Activated naive CD4-positive, alpha-beta T cell treated with anti-CD3 and anti-CD28 coated beads, Interleukin-2, amount 50 U/mL, for 24 hours (primary cell): ENCODE measurements around the gene SETD3.

Source experiments
- H3K27ac Mint-ChIP-seq: one replicate; pipeline ENCODE4 v1.8.0; 2021; ENCODE audit warnings: mild to moderate bottlenecking, mixed read lengths
- H3K27me3 Mint-ChIP-seq: one replicate; pipeline ENCODE4 v1.8.0; 2021; ENCODE audit warnings: mixed read lengths
- H3K36me3 Mint-ChIP-seq: one replicate; pipeline ENCODE4 v1.8.0; 2021; ENCODE audit warnings: mixed read lengths
- H3K4me1 Mint-ChIP-seq: one replicate; pipeline ENCODE4 v1.8.0; 2021; ENCODE audit warnings: mixed read lengths
- H3K4me3 Mint-ChIP-seq: one replicate; pipeline ENCODE4 v1.8.0; 2021; ENCODE audit warnings: mild to moderate bottlenecking, mixed read lengths
- H3K9me3 Mint-ChIP-seq: one replicate; pipeline ENCODE4 v1.8.0; 2021; ENCODE audit warnings: mixed read lengths

Gene SETD3

DNA sequence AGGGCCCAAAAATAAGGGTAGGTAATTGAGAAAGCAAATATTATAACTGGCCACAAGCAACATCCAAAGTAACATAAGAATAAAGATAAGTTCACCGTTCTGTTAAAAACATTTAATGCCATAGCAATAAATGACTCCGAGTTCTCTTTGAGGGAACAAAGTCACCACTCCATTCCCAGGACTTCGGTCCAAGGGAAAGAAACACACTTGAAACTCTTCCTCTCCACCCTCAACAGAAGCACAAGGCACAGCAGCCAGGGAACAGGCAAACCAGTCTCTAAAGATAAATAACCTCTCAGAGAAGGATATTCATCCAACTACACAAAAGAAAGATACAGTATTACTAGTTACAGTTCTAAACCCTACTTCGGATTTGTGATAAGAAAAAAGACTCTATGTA is 2.5 kb downstream of the SETD3 start:
- Mint-ChIP-seq H3K36me3 (peaks cover 2% of the 10 kb centered on the region), H3K27ac (no peak overlapping the region)

GRCh38 chr14:99476864-99477263 is 3.8 kb downstream of the SETD3 start:
- Mint-ChIP-seq H3K4me3 (no peak overlapping the region), H3K27ac (no peak overlapping the region), H3K4me1 (peaks cover 56% of the 10 kb centered on the region), H3K36me3 (peaks cover 2% of the 10 kb centered on the region), H3K9me3 (no peaks in the 10 kb centered on the region), H3K27me3 (no peaks in the 10 kb centered on the region)

More for the DNA sequence above, 2.5 kb downstream of the SETD3 start:
- Mint-ChIP-seq H3K4me3 (peak overlapping the region; percentile 94), H3K27me3 (no peaks in the 10 kb centered on the region), H3K9me3 (no peaks in the 10 kb centered on the region), H3K4me1 (peaks cover 60% of the 10 kb centered on the region)

- Mint-ChIP-seq H3K27me3 (no peaks in the 10 kb centered on the region), H3K36me3 (peaks cover 2% of the 10 kb centered on the region), H3K27ac (no peak overlapping the region), H3K4me3 (no peak overlapping the region), H3K9me3 (no peaks in the 10 kb centered on the region), H3K4me1 (peaks cover 63% of the 10 kb centered on the region)
Observed at GRCh38 chr14:99475660-99476059, 5.0 kb downstream of the SETD3 start.

GRCh38 chr14:99475179-99475578 is 5.5 kb downstream of the SETD3 start:
- no peak overlapping the region for H3K4me3 Mint-ChIP-seq
- H3K27ac Mint-ChIP-seq = no peak overlapping the region
- H3K27me3 Mint-ChIP-seq = no peaks in the 10 kb centered on the region
- H3K9me3 Mint-ChIP-seq = no peaks in the 10 kb centered on the region
- peaks cover 2% of the 10 kb centered on the region for H3K36me3 Mint-ChIP-seq
- H3K4me1 Mint-ChIP-seq = peaks cover 68% of the 10 kb centered on the region

DNA sequence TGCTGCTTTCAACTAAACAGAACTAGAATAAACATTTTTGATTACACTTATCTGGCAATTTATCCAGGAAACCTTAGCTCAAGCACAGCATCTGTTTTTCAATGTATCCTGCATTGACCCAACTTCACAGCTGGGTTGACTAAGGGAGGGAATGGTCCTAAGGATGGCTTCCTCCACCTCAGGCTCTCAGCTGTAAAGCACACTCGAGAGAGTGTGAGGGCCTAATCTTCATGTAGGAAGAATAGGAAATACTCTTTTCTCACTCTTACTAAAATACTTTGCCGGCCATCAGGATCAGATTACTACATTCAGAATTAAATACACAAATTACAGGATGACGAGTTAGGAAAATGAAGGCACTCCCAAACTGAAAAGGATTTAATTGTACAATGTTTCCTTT is 7.2 kb downstream of the SETD3 start:
- H3K4me3 Mint-ChIP-seq = no peak overlapping the region
- no peaks in the 10 kb centered on the region for H3K27me3 Mint-ChIP-seq
- peaks cover 2% of the 10 kb centered on the region for H3K36me3 Mint-ChIP-seq
- peaks cover 74% of the 10 kb centered on the region for H3K4me1 Mint-ChIP-seq
- no peaks in the 10 kb centered on the region for H3K9me3 Mint-ChIP-seq
- H3K27ac Mint-ChIP-seq = no peak overlapping the region

- Mint-ChIP-seq H3K36me3 (no peaks in the 10 kb centered on the region), H3K4me1 (peaks cover 74% of the 10 kb centered on the region), H3K4me3 (no peak overlapping the region), H3K9me3 (no peaks in the 10 kb centered on the region), H3K27me3 (no peaks in the 10 kb centered on the region), H3K27ac (no peak overlapping the region)
Observed at GRCh38 chr14:99472937-99473336, 7.7 kb downstream of the SETD3 start.

- no peak overlapping the region for H3K27ac Mint-ChIP-seq
- no peaks in the 10 kb centered on the region for H3K27me3 Mint-ChIP-seq
- peaks cover 75% of the 10 kb centered on the region for H3K4me1 Mint-ChIP-seq
- no peaks in the 10 kb centered on the region for H3K9me3 Mint-ChIP-seq
- H3K36me3 Mint-ChIP-seq = no peaks in the 10 kb centered on the region
- no peak overlapping the region for H3K4me3 Mint-ChIP-seq
Observed at GRCh38 chr14:99471731-99472130, 8.9 kb downstream of the SETD3 start.

- no peak overlapping the region for H3K27ac Mint-ChIP-seq
Observed at GRCh38 chr14:99468836-99469592, 11.6 kb downstream of the SETD3 start.

GRCh38 chr14:99468081-99468480 is 12.6 kb downstream of the SETD3 start:
- H3K27me3 Mint-ChIP-seq = no peaks in the 10 kb centered on the region
- H3K27ac Mint-ChIP-seq = peak overlapping the region; percentile 31
- H3K36me3 Mint-ChIP-seq = peaks cover 10% of the 10 kb centered on the region
- H3K4me1 Mint-ChIP-seq = peaks cover 70% of the 10 kb centered on the region
- H3K4me3 Mint-ChIP-seq = no peak overlapping the region
- H3K9me3 Mint-ChIP-seq = no peaks in the 10 kb centered on the region

More at GRCh38 chr14:99468836-99469592, 11.6 kb downstream of the SETD3 start:
- no peaks in the 10 kb centered on the region for H3K27me3 Mint-ChIP-seq
- peaks cover 3% of the 10 kb centered on the region for H3K36me3 Mint-ChIP-seq
- H3K4me1 Mint-ChIP-seq = peaks cover 69% of the 10 kb centered on the region
- H3K4me3 Mint-ChIP-seq = no peak overlapping the region
- H3K9me3 Mint-ChIP-seq = no peaks in the 10 kb centered on the region

- H3K4me3 Mint-ChIP-seq = no peak overlapping the region
- H3K27me3 Mint-ChIP-seq = no peaks in the 10 kb centered on the region
- peaks cover 66% of the 10 kb centered on the region for H3K4me1 Mint-ChIP-seq
- H3K36me3 Mint-ChIP-seq = peaks cover 10% of the 10 kb centered on the region
- no peaks in the 10 kb centered on the region for H3K9me3 Mint-ChIP-seq
- no peak overlapping the region for H3K27ac Mint-ChIP-seq
Observed at GRCh38 chr14:99467336-99468078, 13.2 kb downstream of the SETD3 start.

GRCh38 chr14:99466758-99467157 is 13.9 kb downstream of the SETD3 start:
- Mint-ChIP-seq H3K4me3 (no peak overlapping the region), H3K36me3 (peaks cover 14% of the 10 kb centered on the region), H3K9me3 (no peaks in the 10 kb centered on the region), H3K27ac (no peak overlapping the region), H3K27me3 (no peaks in the 10 kb centered on the region), H3K4me1 (peaks cover 69% of the 10 kb centered on the region)

GRCh38 chr14:99465288-99465687 is 15.4 kb downstream of the SETD3 start:
- Mint-ChIP-seq H3K4me3 (no peak overlapping the region), H3K4me1 (peaks cover 58% of the 10 kb centered on the region), H3K36me3 (peaks cover 18% of the 10 kb centered on the region), H3K9me3 (no peaks in the 10 kb centered on the region), H3K27me3 (no peaks in the 10 kb centered on the region), H3K27ac (no peak overlapping the region)

DNA sequence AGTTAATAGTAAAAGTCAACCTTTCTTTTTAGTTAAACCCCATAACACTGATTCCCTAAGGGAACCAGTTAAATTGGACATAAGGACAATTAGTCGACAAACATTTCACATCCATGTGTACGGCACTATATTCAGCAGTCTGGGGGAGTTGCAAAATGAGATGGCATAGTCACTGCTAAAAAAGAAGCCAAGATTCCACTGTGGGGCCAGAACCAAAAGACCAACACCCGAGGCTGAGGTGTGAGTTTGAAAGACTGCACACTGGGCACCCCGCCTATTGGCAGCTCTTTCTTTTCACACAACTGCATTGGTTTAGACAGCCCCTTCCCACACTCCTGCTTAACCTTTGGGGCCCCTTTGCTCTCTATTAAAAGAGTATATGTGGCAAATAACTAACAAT is 16.7 kb downstream of the SETD3 start:
- no peaks in the 10 kb centered on the region for H3K27me3 Mint-ChIP-seq
- no peaks in the 10 kb centered on the region for H3K9me3 Mint-ChIP-seq
- H3K27ac Mint-ChIP-seq = no peak overlapping the region
- peaks cover 45% of the 10 kb centered on the region for H3K4me1 Mint-ChIP-seq
- H3K4me3 Mint-ChIP-seq = no peak overlapping the region
- peaks cover 19% of the 10 kb centered on the region for H3K36me3 Mint-ChIP-seq

- Mint-ChIP-seq H3K27me3 (no peaks in the 10 kb centered on the region), H3K4me3 (no peak overlapping the region), H3K4me1 (peaks cover 27% of the 10 kb centered on the region), H3K27ac (no peak overlapping the region), H3K36me3 (peaks cover 23% of the 10 kb centered on the region), H3K9me3 (no peaks in the 10 kb centered on the region)
Observed at GRCh38 chr14:99462210-99462609, 18.4 kb downstream of the SETD3 start.

- Mint-ChIP-seq H3K4me3 (no peak overlapping the region), H3K27me3 (no peaks in the 10 kb centered on the region), H3K4me1 (peaks cover 23% of the 10 kb centered on the region), H3K36me3 (peaks cover 28% of the 10 kb centered on the region), H3K27ac (no peak overlapping the region), H3K9me3 (no peaks in the 10 kb centered on the region)
Observed at GRCh38 chr14:99461411-99462085, 19.1 kb downstream of the SETD3 start.

DNA sequence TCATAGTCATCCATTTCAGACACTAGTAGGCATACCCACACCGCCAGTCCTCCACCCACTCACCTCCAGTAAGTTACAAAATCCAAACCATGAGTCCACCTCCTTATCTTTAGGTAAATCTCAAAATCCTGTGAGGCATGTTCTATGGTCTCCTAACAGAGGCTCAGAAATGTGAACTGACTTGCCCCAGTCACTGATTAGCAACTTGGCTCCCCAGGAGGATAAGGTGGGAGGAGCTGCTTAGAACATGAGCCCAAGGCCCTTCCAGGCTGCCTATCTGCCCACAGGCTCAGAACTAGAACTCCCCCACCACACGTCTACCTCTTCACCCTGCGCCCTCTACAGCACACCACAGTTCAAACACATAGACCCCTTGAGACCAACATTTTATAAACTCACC is 19.9 kb downstream of the SETD3 start:
- H3K4me3 Mint-ChIP-seq = no peak overlapping the region
- H3K27ac Mint-ChIP-seq = no peak overlapping the region
- no peaks in the 10 kb centered on the region for H3K27me3 Mint-ChIP-seq
- no peaks in the 10 kb centered on the region for H3K9me3 Mint-ChIP-seq
- peaks cover 17% of the 10 kb centered on the region for H3K4me1 Mint-ChIP-seq
- peaks cover 28% of the 10 kb centered on the region for H3K36me3 Mint-ChIP-seq
